Transverse colon (tissue), 3 donors: ENCODE results near the gene ST8SIA1.

ENCODE experiments used
- EP300 ChIP-seq: sonication (generic); formaldehyde crosslinking; IDR thresholded peaks from one replicate; pipeline ENCODE4 v1.6.1; 2017; ENCODE audit warnings: antibody characterized with exemption, low read depth
- TF ChIP-seq, protein P1 (sequence below), 5 experiments: fragments of 200-600 bp in 3 of 5; fragments of 450-650 bp in 2 of 5; sonication (generic) in 3 of 5; IDR thresholded peaks; 1 replicate in 2 of 5; 2 replicates in 3 of 5; pipeline ENCODE4 v1.5.1; 2016 to 2017; ENCODE audit warnings: antibody characterized with exemption in 5 of 5, inconsistent platforms in 3 of 5, mild to moderate bottlenecking in 2 of 5, moderate library complexity in 1 of 5

DNA sequence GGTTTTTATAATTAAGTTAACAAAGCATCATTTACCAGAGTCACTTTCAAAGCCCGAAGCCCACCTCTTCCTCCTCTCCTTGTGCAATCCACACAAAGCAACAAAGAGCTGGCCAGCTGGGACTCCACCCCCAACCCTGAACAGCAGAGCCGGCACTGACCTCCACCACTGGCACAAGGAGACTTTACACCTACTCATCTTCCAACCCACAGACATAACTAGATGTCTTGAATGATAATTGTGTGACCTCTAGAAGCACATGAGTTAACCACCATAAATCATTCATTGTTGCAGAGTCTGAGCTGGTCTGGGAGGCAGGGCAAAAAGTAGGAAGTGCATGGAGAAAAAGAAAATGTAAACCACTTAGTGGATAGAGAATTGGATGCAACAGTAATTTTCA is 72.2 kb downstream of the ST8SIA1 start:
- TF ChIP-seq, protein P1, sequence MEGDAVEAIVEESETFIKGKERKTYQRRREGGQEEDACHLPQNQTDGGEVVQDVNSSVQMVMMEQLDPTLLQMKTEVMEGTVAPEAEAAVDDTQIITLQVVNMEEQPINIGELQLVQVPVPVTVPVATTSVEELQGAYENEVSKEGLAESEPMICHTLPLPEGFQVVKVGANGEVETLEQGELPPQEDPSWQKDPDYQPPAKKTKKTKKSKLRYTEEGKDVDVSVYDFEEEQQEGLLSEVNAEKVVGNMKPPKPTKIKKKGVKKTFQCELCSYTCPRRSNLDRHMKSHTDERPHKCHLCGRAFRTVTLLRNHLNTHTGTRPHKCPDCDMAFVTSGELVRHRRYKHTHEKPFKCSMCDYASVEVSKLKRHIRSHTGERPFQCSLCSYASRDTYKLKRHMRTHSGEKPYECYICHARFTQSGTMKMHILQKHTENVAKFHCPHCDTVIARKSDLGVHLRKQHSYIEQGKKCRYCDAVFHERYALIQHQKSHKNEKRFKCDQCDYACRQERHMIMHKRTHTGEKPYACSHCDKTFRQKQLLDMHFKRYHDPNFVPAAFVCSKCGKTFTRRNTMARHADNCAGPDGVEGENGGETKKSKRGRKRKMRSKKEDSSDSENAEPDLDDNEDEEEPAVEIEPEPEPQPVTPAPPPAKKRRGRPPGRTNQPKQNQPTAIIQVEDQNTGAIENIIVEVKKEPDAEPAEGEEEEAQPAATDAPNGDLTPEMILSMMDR (IDR thresholded peaks at IDR 0.05) = no peak
- TF ChIP-seq EP300 = no peak
